ENCODE measurements around the gene NUMBL.
"Not testable (repeated sequence)": the region's sequence is repeated elsewhere in the genome, so short reads cannot be mapped to it uniquely, and the experiment has no call there.

NUMBL gene

DNA sequence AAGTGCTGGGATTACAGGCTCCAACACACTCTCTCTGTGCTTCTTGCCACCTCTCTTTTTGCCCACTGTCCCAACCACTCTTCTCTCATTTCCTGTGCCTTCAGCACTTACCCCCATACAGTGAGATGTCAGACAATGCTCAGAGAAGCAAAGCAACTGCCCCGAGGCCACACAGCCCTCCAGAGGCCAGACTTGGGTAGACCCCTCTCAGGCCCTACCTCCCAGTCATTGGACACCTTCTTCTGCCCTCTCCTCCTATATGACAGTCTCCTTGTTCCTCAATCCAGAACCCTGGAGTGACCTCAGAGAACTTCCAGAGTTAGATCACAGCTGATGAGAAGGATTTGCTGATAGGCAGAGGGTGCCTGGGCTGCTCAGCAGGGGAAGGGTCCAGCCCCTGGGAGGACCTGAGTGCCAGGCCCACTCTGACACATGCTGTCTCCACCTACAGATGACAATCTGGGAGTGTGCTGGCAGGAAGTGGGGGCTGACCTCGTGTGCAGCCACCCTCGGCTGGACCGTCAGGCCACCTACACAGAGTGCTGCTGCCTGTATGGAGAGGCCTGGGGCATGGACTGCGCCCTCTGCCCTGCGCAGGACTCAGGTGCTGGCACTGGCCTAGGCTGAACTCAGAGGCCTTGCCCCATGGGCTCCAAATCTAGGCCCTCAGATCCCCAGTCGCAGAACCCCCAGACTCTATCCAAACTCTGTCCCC lies 64.9 kb downstream of the NUMBL start:
- no peak for DNase-seq

DNA sequence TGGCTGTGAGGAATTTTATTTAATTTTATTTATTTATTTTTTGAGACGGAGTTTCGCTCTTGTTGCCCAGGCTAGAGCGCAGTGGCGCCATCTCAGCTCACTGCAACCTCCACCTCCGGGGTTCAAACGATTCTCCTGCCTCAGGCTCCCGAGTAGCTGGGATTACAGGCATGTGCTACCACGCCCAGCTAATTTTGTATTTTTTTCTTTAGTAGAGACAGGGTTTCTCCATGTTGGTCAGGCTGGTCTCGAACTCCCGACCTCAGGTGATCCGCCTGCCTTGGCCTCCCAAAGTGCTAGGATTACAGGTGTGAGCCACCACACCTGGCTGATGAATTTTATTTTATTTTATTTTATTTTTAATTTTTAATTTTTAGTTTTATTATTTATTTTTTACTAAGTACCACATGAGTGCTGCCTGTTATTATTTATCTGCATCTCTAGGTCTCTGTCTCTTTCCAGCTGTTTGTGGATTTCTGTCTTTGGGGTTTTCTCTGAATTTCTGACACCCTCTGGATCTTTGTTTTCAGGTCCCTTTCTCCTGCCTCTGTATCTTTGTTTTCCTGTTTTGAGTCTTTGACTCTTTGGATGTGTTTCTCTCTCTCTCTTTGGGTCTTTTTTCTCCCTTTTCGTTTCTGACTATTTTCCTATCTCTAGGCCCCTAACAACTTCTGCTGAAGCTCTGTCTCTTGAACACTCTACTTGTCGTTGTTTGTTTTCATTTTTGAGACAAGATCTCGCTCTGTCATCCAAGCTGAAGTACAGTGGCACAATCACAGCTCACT lies 65.9 kb downstream of the NUMBL start:
- not testable (repeated sequence) for DNase-seq

DNA sequence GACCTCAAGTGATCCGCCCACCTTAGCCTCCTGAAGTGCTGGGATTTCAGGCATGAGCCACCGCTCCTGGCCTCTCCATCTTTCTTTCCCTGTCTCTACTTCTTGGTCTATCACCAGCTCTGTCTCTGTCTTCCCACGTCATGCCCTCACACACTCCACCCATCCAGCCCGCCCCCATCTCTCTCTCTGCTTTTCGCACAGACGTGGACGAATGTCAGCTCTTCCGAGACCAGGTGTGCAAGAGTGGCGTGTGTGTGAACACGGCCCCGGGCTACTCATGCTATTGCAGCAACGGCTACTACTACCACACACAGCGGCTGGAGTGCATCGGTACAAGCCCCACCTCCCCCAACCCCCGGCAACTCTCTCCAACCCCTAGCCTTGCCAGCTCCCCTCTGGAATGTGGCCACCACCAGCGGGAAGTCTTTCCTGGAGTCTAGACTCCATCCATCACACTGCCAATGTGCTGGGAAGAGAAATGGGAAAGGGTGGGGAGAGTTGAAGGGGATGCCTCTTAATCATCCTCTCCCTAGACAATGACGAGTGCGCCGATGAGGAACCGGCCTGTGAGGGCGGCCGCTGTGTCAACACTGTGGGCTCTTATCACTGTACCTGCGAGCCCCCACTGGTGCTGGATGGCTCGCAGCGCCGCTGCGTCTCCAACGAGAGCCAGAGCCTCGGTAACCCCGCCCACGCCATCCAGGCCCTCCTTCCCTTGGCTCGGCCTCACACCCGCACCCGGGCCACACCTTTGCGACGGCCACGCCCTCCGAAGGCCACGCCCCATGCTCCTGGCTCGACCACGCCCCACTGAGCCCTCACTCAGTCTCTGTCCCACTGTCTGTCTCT lies 66.8 kb downstream of the NUMBL start:
- no peak for DNase-seq

DNA sequence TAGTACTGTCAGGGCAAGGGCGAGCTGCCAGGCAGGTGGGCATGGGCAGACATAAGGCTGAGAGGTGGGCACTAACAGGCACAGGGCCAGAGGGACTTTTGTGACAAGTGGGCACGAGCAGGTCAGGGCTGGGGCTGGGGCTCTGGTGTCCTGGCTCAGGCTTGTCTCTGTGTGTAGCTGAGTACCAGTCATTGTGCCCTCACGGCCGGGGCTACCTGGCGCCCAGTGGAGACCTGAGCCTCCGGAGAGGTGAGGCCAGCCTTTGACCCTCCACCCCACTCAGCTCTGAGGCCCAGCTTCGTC lies 67.7 kb downstream of the NUMBL start:
- no peak for DNase-seq

DNA sequence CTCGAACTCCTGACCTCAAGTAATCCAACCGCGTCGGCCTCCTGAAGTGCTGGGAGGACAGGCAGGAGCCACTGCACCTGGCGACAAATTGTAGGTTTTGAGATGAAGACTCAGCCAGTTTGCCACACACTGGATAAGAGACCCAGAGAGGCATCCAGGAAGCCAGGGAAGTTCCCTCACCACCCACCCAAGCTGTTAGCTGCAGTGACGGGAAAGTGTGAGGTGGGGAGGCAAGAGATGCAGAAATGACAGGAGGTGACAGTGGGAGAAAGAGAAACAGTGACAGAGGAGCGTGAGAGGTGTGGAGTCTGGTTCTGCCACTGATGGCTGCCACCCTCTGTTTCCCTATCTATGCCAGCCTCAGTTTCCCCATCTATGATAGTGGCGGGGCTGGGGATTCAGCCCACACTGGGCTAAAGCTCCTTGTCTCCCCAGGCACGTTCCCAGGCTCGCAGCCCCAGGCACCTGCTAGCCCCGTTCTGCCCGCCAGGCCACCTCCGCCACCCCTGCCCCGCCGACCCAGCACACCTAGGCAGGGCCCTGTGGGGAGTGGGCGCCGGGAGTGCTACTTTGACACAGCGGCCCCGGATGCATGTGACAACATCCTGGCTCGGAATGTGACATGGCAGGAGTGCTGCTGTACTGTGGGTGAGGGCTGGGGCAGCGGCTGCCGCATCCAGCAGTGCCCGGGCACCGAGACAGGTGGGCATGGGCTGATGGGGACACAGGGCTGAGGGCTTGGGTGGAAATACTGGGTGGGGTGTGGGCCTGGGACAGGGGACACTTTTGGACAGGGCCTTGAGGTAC lies 68.3 kb downstream of the NUMBL start:
- DNase-seq = no peak

DNA sequence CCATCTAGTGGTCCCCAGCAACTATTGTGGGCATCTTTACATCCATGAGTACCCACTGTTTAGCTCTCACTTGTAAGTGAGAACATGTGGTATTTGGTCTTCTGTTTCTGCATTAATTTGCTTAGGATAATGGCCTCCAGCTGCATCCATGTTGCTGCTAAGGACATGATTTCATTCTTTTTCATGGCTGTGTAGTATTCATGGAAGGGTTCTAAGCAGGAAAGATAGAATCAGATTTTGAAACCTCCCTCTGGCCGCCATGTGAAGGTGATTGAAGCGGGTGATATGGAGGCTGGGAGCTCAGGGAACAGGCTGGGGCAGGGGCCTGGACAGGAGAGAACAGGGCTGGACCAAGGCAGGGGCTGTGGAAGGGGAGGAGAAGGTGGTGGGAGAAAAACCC lies 69.2 kb downstream of the NUMBL start:
- no peak for DNase-seq

DNA sequence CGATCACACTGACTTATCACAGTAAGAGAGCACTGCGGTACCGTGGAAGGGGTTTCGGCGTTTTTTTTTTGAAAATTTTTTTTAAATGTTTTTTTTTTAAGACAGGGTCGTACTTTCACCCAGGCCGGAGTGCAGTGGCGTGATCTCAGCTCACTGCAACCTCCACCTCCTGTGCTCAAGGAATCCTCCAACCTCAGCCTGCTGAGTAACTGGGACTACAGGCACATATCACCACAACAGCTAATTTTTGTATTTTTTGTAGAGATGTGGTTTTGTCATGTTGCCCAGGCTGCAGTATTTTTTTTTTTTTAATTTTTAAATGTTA lies 70.3 kb downstream of the NUMBL start:
- no peak for DNase-seq

DNA sequence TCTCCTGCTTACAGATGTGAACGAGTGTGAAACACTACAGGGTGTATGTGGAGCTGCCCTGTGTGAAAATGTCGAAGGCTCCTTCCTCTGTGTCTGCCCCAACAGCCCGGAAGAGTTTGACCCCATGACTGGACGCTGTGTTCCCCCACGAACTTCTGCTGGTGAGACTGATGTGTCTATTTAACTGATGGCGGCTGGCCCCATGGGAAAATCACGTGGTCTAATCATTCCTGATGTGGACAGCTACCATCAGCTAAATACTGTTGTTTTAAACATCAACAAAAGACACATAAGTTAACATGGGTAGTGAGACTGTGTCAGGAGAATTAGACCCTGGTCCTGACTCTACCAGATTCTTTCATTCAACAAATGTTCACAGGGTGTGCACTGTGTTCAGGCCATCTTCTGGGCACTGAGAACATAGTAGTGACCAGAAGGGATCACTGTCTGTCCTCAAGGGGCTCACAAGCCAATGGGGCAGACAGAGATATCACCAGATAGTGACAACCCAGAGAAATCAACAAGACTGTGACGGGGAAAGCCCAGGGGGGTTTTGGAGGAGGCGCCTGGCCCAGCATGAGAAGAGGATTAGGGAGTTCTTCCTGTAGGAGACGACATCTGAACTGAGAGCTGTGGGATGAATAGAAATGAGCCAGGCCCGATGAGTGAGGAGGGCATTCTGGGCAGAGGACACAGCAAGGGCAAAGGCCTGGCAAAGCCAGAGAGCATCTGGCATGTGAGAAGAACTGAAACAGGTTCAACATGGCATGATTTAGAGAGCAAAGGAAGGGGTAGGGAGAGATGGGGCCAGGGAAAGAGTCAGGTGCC lies 70.9 kb downstream of the NUMBL start:
- DNase-seq = no peak

DNA sequence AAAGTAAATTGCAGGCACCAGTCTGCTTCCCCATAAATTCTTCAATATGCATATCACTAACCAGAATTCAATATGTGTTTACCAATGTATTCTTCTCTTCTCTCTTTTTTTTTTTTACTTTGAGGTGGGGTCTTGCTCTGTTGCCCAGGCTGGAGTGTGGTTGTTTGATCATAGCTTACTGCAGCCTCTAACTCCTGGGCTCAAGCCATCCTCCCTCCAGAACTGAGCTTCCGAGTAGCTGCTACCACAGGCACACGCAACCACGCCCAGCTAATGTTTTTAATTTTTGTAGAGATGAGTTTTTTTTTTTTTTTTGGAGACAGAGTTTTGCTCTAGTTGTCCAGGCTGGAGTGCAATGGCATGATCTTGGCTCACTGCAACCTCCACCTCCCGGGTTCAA lies 72.5 kb downstream of the NUMBL start:
- DNase-seq = no peak

DNA sequence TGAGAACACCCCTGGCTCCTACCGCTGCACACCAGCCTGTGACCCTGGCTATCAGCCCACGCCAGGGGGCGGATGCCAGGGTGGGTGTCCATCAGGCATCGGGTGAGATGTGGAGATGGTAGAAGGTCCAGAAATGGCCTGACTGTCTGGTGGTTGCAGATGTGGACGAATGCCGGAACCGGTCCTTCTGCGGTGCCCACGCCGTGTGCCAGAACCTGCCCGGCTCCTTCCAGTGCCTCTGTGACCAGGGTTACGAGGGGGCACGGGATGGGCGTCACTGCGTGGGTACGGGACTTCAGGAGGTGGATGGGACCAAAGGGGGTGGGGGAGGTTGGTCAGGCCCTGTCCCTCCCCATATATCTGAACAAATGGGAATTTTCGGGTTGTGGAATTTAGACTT lies 73.5 kb downstream of the NUMBL start:
- no peak for DNase-seq

DNA sequence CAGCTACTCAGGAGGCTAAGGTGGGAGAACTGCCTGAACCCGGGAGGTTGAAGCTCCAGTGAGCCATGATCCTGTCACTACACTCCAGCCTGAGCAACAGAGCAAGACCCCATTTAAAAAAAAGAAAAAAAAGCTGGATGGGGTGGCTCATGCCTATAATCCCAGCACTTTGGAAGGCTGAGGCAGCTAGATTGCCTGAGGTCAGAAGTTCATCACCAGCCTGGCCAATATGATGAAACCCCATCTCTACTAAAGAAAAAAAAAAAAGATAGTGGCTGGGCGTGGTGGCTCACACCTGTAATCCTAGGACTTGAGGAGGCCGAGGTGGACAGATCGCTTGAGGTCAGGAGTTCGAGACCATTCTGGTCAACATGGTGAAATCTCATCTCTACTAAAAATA lies 74.3 kb downstream of the NUMBL start:
- DNase-seq = no peak

All from activated effector memory CD4-positive, alpha-beta T cell treated with anti-CD3 and anti-CD28 coated beads, Interleukin-2, amount 50 U/mL, for 16 hours (primary cell).